NCI-H526 treated with DMSO at 0.1 percent for 48 hours (cell line): ENCODE measurements around the gene SLC24A5.

ENCODE experiments used
- DNase-seq: peaks from one replicate; lab custom pipeline; 2025; lab: John Stamatoyannopoulos, UW

Gene SLC24A5

DNA sequence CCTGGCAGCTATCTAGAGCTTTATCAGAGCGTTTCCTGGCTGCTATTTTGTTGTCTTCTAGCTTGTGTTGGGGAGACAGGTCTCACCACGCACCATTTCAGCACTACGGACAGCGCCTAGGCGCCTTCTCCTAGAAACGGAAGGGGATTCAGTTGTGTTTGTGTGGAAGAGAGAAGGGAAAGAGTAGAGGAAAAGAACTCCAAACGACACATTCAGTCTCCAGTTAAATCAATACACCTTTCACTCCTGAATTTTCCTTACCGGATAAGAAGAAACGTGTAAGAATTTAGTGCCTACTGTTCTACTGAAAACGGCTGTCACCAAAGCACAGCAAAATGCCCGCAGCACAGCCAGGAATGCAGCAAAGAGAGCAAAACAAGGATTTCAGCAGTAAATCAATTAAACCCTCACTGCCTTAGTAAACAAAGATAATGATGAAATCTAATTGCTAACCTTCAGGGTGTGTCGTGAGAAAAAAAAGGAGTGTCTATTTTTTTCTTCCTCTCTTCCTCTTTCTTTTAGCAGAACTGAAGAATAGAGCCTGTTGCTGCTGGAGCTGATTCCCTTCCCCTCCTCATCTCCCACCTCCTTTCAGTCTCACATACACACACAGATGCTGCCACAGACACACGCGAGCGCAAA lies 70.3 kb downstream of the SLC24A5 start:
- DNase-seq, result no peak

DNA sequence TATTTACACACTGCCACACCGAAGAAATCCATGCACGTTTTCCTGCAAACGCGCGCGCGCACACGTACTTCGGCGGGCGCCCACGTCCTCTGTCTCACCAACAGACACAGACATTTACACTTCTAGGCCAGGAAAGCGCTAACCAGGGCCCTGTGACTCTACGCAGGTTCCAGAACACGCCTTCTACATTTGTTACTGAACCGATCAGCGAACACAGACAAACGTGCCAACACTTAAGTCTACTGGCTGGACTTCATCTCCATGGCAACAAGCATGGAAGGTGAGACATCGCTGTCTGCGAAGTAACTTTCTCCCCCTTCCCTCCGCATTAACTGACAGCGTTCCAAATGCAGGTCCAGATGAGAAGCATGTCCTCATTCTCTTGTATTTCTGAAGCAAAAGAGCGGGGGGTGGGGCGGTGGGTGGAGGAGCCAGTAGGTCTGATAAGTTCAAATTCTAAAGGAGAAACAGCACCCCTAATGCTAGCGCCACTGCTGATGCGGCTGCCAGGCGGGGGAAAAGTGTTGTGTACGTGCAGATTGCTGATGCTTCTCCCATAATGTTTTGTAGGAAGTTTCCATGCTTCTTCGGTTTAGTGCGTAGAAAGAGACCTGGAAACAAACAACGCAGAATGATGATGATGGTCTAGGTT lies 70.9 kb downstream of the SLC24A5 start, which contains the start of gene CTXN2:
Gene CTXN2, plus strand, starts transcription at position 92 of the 652 bp plus-strand sequence. CDS start 9,636 bp downstream, outside the sequence.
- no peak for DNase-seq
